Naive thymus-derived CD4-positive, alpha-beta T cell (primary cell): ENCODE measurements around the gene PTMA. TPM values are rescaled to one million over a fixed set of nuclear protein-coding genes. Genes with fewer than 3 reads are reported as not detected.

Experiments used
- ATAC-seq: fragments of 150-1000 bp; cut with Tn5 transposase; 2 replicates; pipeline ENCODE4 v1.10.0; 2021; ENCODE audit warnings: mild to moderate bottlenecking, moderate library complexity
- CTCF ChIA-PET: fragments of 350-600 bp; sonication (Branson Sonifier 250); formaldehyde crosslinking; loops from one replicate; lab custom pipeline; 2021; ENCODE audit warnings: antibody characterized with exemption; lab: Charles Lee
- POLR2A ChIA-PET: fragments of 350-600 bp; sonication (Branson Sonifier 250); formaldehyde crosslinking; loops from one replicate; lab custom pipeline; 2021; ENCODE audit warnings: antibody characterized with exemption, inconsistent platforms; lab: Charles Lee
- DNase-seq, 9 donors: peaks; one replicate each; pipeline versions ENCODE4 v3.0.0 to v3.0.0-alpha.2; 2020 to 2022; ENCODE audit warnings: mixed read lengths in 1 of 9
- H3K27ac ChIP-seq: one replicate; pipeline ENCODE4 v1.7.0; 2013; ENCODE audit warnings: mild to moderate bottlenecking, low read depth, low read length, moderate library complexity
- H3K27me3 ChIP-seq, 2 donors: one replicate each; pipeline ENCODE4 v1.7.0; 2013; ENCODE audit warnings: low read length in 2 of 2, mild to moderate bottlenecking in 2 of 2, moderate library complexity in 2 of 2; ENCODE audit not compliant: control insufficient read depth in 2 of 2, insufficient read depth in 2 of 2
- H3K36me3 ChIP-seq, 3 experiments: 1 replicate in 2 of 3; 2 replicates in 1 of 3; pipeline ENCODE4 v1.7.0; 2013; ENCODE audit warnings: low read length in 3 of 3, mild to moderate bottlenecking in 3 of 3, moderate library complexity in 1 of 3; ENCODE audit not compliant: insufficient read depth in 3 of 3, control insufficient read depth in 2 of 3
- H3K4me1 ChIP-seq, 2 donors: one replicate each; pipeline ENCODE4 v1.7.0; 2013; ENCODE audit warnings: low read length in 2 of 2, mild to moderate bottlenecking in 2 of 2, moderate library complexity in 1 of 2; ENCODE audit not compliant: control insufficient read depth in 2 of 2, insufficient read depth in 2 of 2
- H3K4me3 ChIP-seq: 2 replicates; pipeline ENCODE4 v1.7.0; 2013; ENCODE audit warnings: mild to moderate bottlenecking, low read length
- H3K9me3 ChIP-seq, 3 experiments: 1 replicate in 2 of 3; 2 replicates in 1 of 3; pipeline ENCODE4 v1.7.0; 2013; ENCODE audit warnings: low read length in 3 of 3; ENCODE audit not compliant: control insufficient read depth in 2 of 3
- H3K27ac Mint-ChIP-seq, 9 donors: one replicate each; pipeline ENCODE4 v1.8.0; 2020 to 2022; ENCODE audit warnings: mixed read lengths in 9 of 9, mild to moderate bottlenecking in 8 of 9, moderate library complexity in 5 of 9, inconsistent platforms in 2 of 9
- H3K27me3 Mint-ChIP-seq, 5 donors: one replicate each; pipeline ENCODE4 v1.8.0; 2021 to 2022; ENCODE audit warnings: mixed read lengths in 5 of 5, mild to moderate bottlenecking in 1 of 5
- H3K36me3 Mint-ChIP-seq, 5 donors: one replicate each; pipeline ENCODE4 v1.8.0; 2020 to 2022; ENCODE audit warnings: mixed read lengths in 5 of 5, mild to moderate bottlenecking in 3 of 5, inconsistent platforms in 1 of 5
- H3K4me1 Mint-ChIP-seq, 7 donors: one replicate each; pipeline ENCODE4 v1.8.0; 2020 to 2022; ENCODE audit warnings: mixed read lengths in 7 of 7, mild to moderate bottlenecking in 3 of 7, inconsistent platforms in 1 of 7
- H3K4me3 Mint-ChIP-seq, 10 donors: one replicate each; pipeline ENCODE4 v1.8.0; 2020 to 2022; ENCODE audit warnings: mild to moderate bottlenecking in 10 of 10, mixed read lengths in 10 of 10, moderate library complexity in 6 of 10, inconsistent platforms in 2 of 10
- H3K9me3 Mint-ChIP-seq, 11 donors: one replicate each; pipeline ENCODE4 v1.8.0; 2020 to 2022; ENCODE audit warnings: mixed read lengths in 11 of 11, mild to moderate bottlenecking in 4 of 11, inconsistent platforms in 1 of 11, moderate library complexity in 1 of 11
- intact Hi-C, 2 donors: fragments of 100-400 bp; cut with micrococcal nuclease; formaldehyde crosslinking; loops; one replicate each; pipeline ENCODE4 v1.15.1; 2023
- polyA plus RNA-seq, 2 donors: library from polyadenylated mRNA; unstranded; fragments of 300-500 nt; fragmentation: Illumina TruSeq; gene quantifications; one replicate each; pipeline ENCODE4 v1.2.3, GENCODE V29; 2021
- total RNA-seq, 6 experiments: library from RNA in 5 of 6; stranded (reverse) in 5 of 6; gene quantifications; 1 replicate in 5 of 6; 2 replicates in 1 of 6; pipeline ENCODE4 v1.2.3 and lab custom pipeline; 2021 to 2026

Gene PTMA
- total and polyA plus RNA-seq, 7 experiments from 2014 or later, result 1,211 to 2,051 (median 1,324) TPM

- Histone ChIP-seq H3K9me3 (no peaks in the 10 kb centered on the region), H3K27ac (no peak overlapping the region), H3K27me3 (no peaks in the 10 kb centered on the region), H3K4me3 (no peak overlapping the region), H3K4me1 (no peaks in the 10 kb centered on the region), H3K36me3 (no peaks in the 10 kb centered on the region)
- intact Hi-C loops, result loop anchor here in 1 of 2 donors (2.0 kb wide), 1 partner anchor 29 kb away; no protein-coding TSS in a partner anchor
- peaks cover 0 to 5% (median 0%) of the 10 kb centered on the region in 5 donors for H3K36me3 Mint-ChIP-seq
- peaks cover 0 to 17% (median 11%) of the 10 kb centered on the region in 7 donors for H3K4me1 Mint-ChIP-seq
- ATAC-seq (no peak), DNase-seq (no peak)
- CTCF ChIA-PET, result interaction anchor here (0.8 to 21.3 kb wide), 8 partner anchors 9 to 83 kb away, joined by 3 to 475 read pairs (median 4); partner anchors contain the start of gene PTMA
- POLR2A ChIA-PET, result interaction anchor here (1.3 to 11.6 kb wide), 3 partner anchors 21 to 28 kb away, joined by 6 to 80 read pairs (median 6); partner anchors contain the start of gene PTMA
- no peak overlapping the region for H3K4me3 Mint-ChIP-seq
- no peak overlapping the region for H3K27ac Mint-ChIP-seq
- H3K27me3 Mint-ChIP-seq, result peaks cover 15 to 24% (median 18%) of the 10 kb centered on the region in 5 donors
- H3K9me3 Mint-ChIP-seq, result peaks cover 0 to 2% (median 0%) of the 10 kb centered on the region in 11 donors
These were observed 22.8 kb upstream of the PTMA start for GRCh38 chr2:231685349-231686191.

GRCh38 chr2:231686192-231687100 is 21.9 kb upstream of the PTMA start:
- H3K27me3 ChIP-seq, result no peaks in the 10 kb centered on the region
- Mint-ChIP-seq H3K4me3 (no peak overlapping the region), H3K27me3 (peaks cover 13 to 22% (median 16%) of the 10 kb centered on the region in 5 donors), H3K36me3 (peaks cover 0 to 4% (median 0%) of the 10 kb centered on the region in 5 donors), H3K27ac (peak overlapping the region in 1 of 9 donors; percentile 8), H3K4me1 (peaks cover 0 to 17% (median 9%) of the 10 kb centered on the region in 7 donors), H3K9me3 (peaks cover 0 to 1% (median 0%) of the 10 kb centered on the region in 11 donors)
- no peak overlapping the region for H3K4me3 ChIP-seq
- DNase-seq (no peak), ATAC-seq (no peak)
- no peaks in the 10 kb centered on the region for H3K9me3 ChIP-seq
- no peak overlapping the region for H3K27ac ChIP-seq
- intact Hi-C loops, result loop anchor here (1.0 to 2.0 kb wide), 4 partner anchors 9 to 29 kb away; no protein-coding TSS in a partner anchor
- CTCF ChIA-PET, result interaction anchor here (0.8 to 21.3 kb wide), 10 partner anchors 10 to 84 kb away, joined by 3 to 475 read pairs (median 4); partner anchors contain the start of gene PTMA
- no peaks in the 10 kb centered on the region for H3K36me3 ChIP-seq
- H3K4me1 ChIP-seq, result no peaks in the 10 kb centered on the region
- POLR2A ChIA-PET, result interaction anchor here (0.7 to 11.6 kb wide), 4 partner anchors 21 to 55 kb away, joined by 3 to 80 read pairs (median 6); partner anchors contain the start of gene PTMA

GRCh38 chr2:231687133-231687852 is 21.0 kb upstream of the PTMA start:
- ChIA-PET POLR2A (interaction anchor here (0.7 to 11.6 kb wide), 4 partner anchors 10 to 74 kb away, joined by 3 to 80 read pairs (median 6); no protein-coding TSS in a partner anchor), CTCF (interaction anchor here (0.6 to 21.3 kb wide), 8 partner anchors 11 to 254 kb away, joined by 3 to 475 read pairs (median 4); no protein-coding TSS in a partner anchor)
- DNase-seq, result peak; percentile 50 to 70 (median 64)
- Mint-ChIP-seq H3K27ac (peak overlapping the region in 1 of 9 donors; percentile 8), H3K36me3 (peaks cover 0 to 2% (median 0%) of the 10 kb centered on the region in 5 donors), H3K4me1 (peaks cover 0 to 11% (median 8%) of the 10 kb centered on the region in 7 donors), H3K9me3 (no peaks in the 10 kb centered on the region), H3K4me3 (no peak overlapping the region), H3K27me3 (peaks cover 5 to 14% (median 8%) of the 10 kb centered on the region in 5 donors)
- no peaks in the 10 kb centered on the region for H3K9me3 ChIP-seq
- no peaks in the 10 kb centered on the region for H3K36me3 ChIP-seq
- peak; percentile 91 for ATAC-seq
- intact Hi-C loops, result loop anchor here (1.0 to 2.0 kb wide), 4 partner anchors 10 to 28 kb away; no protein-coding TSS in a partner anchor
- no peak overlapping the region for H3K27ac ChIP-seq
- no peaks in the 10 kb centered on the region for H3K27me3 ChIP-seq
- H3K4me3 ChIP-seq, result no peak overlapping the region
- no peaks in the 10 kb centered on the region for H3K4me1 ChIP-seq

DNA sequence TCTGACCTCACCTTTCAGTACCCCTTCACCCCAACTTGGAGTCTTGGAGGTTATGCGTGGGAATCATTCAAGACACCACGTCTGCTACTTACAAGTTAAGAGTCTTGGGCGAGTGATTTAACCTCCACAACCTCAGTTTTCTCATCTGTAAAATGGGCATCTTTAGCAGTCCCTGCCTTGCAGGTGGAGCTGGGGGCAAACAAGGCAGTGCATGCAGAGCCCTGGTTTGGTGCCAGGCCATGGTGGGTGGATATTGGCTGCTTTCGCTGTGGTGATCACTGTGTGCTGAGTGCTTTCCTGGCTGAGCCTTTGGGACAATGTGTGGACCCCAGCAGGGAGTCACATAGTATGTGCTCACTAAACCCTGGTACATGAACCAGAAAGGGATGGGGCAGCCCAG is 20.4 kb upstream of the PTMA start:
- Mint-ChIP-seq H3K4me1 (peaks cover 0 to 7% (median 5%) of the 10 kb centered on the region in 7 donors), H3K9me3 (no peaks in the 10 kb centered on the region), H3K27me3 (peaks cover 0 to 7% (median 2%) of the 10 kb centered on the region in 5 donors), H3K36me3 (no peaks in the 10 kb centered on the region), H3K4me3 (no peak overlapping the region), H3K27ac (no peak overlapping the region)
- intact Hi-C loops, result loop anchor here (1.0 to 2.0 kb wide), 4 partner anchors 11 to 27 kb away; no protein-coding TSS in a partner anchor
- Histone ChIP-seq H3K27me3 (no peaks in the 10 kb centered on the region), H3K27ac (no peak overlapping the region), H3K4me3 (no peak overlapping the region), H3K36me3 (no peaks in the 10 kb centered on the region), H3K9me3 (no peaks in the 10 kb centered on the region), H3K4me1 (no peaks in the 10 kb centered on the region)
- DNase-seq (no peak), ATAC-seq (no peak)
- POLR2A ChIA-PET, result interaction anchor here (0.9 to 11.6 kb wide), 4 partner anchors 19 to 75 kb away, joined by 3 to 80 read pairs (median 5); partner anchors contain the start of gene PTMA
- CTCF ChIA-PET, result interaction anchor here (1.5 to 21.3 kb wide), 4 partner anchors 12 to 77 kb away, joined by 3 to 475 read pairs (median 25); no protein-coding TSS in a partner anchor

DNA sequence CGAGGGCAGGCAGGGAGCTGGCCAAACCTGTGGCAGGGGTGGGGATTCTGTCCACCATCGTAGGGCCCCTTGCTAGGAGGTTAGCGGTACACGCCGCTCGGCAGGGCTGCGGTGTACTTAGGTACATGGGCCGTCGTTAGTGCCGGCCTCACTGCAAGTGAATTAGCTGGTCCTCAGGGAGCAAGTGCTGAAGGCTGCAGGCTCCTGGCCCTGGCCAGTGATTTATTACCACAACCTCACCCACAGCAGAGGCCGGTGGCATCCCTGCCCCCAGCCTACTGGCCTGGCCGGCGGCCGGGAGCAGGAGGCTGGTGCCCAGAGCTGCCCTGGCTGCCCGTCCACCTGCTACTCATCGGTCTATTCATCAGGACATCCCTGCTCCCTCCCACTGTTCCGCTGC is 19.6 kb upstream of the PTMA start:
- ChIA-PET CTCF (interaction anchor here (1.4 to 21.3 kb wide), 3 partner anchors 12 to 28 kb away, joined by 5 to 475 read pairs (median 45); no protein-coding TSS in a partner anchor), POLR2A (interaction anchor here (0.9 to 11.6 kb wide), 4 partner anchors 18 to 75 kb away, joined by 3 to 80 read pairs (median 5); partner anchors contain the start of gene PTMA)
- Mint-ChIP-seq H3K9me3 (no peaks in the 10 kb centered on the region), H3K4me3 (no peak overlapping the region), H3K27ac (no peak overlapping the region), H3K4me1 (peaks cover 0 to 7% (median 5%) of the 10 kb centered on the region in 7 donors), H3K36me3 (no peaks in the 10 kb centered on the region), H3K27me3 (peaks cover 0 to 4% (median 2%) of the 10 kb centered on the region in 5 donors)
- Histone ChIP-seq H3K27me3 (no peaks in the 10 kb centered on the region), H3K4me1 (no peaks in the 10 kb centered on the region), H3K36me3 (no peaks in the 10 kb centered on the region), H3K27ac (no peak overlapping the region), H3K9me3 (no peaks in the 10 kb centered on the region), H3K4me3 (no peak overlapping the region)
- ATAC-seq (no peak), DNase-seq (no peak)
- intact Hi-C loops, result no loop called here
